GM13977 (cell line): ENCODE data around the gene TP53TG5.

Experiments used
- DNase-seq: peaks from one replicate; pipeline ENCODE4 v3.0.0; 2012; ENCODE audit warnings: low spot score
- in situ Hi-C: fragments of 300-500 bp; cut with MboI; formaldehyde crosslinking; loops from one replicate; pipeline ENCODE4 v1.12.0; 2022; ENCODE audit warnings: low sequenced_read_pairs, low pct_unique_long_range_greater_than_20kb, mixed read lengths, inconsistent platforms; ENCODE audit not compliant: unreplicated experiment
- TF ChIP-seq, protein P1 (sequence below): IDR thresholded peaks from 2 replicates; pipeline ENCODE4 v1.5.1; 2012; ENCODE audit warnings: mild to moderate bottlenecking, control low read depth; ENCODE audit not compliant: insufficient read depth; ENCODE audit errors: extremely low read depth, missing control alignments

The TP53TG5 gene

DNA sequence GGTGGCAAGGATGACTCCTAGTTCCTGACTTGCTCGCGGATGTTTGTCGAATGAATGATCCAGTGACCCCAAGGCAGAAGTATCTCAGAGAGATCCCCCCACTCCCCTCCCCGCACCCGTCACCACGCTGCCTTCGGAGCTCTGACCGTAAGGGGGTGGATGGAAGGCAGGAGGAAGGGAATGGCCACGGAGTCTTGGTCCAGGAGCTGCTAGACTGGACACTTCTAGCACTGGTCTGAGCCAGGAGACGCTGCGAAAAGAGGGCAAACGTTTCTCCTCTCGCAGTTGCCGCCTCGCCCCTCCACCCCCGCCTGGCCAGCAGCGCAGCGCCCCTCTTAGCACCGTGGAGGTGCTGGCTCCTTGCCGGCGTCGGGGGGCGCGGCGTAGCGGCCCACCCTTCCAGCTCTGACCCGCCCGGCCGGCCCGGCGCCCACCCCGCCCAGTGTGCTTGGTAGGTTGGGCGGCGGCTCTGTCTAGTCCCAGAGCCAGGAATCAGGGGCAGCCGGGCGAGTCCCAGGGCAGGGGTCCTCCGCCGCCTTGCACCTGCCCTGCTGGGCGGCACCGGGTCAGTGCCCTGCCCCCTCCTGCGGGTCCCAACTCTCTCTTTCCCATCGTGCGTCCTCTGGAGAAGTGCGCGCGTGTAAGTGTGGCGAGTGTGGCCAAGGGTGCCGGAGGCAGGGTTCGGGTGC, 27.6 kb upstream of the TP53TG5 start:
- in situ Hi-C loops: no loop called here
- TF ChIP-seq, protein P1, sequence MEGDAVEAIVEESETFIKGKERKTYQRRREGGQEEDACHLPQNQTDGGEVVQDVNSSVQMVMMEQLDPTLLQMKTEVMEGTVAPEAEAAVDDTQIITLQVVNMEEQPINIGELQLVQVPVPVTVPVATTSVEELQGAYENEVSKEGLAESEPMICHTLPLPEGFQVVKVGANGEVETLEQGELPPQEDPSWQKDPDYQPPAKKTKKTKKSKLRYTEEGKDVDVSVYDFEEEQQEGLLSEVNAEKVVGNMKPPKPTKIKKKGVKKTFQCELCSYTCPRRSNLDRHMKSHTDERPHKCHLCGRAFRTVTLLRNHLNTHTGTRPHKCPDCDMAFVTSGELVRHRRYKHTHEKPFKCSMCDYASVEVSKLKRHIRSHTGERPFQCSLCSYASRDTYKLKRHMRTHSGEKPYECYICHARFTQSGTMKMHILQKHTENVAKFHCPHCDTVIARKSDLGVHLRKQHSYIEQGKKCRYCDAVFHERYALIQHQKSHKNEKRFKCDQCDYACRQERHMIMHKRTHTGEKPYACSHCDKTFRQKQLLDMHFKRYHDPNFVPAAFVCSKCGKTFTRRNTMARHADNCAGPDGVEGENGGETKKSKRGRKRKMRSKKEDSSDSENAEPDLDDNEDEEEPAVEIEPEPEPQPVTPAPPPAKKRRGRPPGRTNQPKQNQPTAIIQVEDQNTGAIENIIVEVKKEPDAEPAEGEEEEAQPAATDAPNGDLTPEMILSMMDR: no peak
- DNase-seq: peak; percentile 46

DNA sequence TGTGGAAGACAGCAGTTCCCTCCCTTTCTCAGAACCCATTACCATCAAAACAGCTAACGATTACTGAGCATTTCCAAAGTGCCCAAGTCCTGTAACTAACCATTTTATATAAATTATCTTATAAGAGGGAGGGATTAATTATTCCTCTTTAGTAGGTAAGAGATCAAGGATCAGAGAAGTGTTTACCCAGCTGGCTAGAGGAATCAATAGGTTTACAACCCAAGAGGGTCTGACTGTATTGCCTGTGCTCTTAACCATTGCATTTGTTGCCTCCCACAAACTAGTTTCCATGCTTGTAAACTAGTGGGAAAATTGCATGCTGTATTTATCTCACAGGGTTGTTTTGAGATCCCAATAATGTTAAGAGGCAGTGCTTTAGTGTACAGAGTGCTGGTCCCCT, 26.3 kb upstream of the TP53TG5 start:
- in situ Hi-C loops: no loop called here
- TF ChIP-seq, protein P1: no peak

DNA sequence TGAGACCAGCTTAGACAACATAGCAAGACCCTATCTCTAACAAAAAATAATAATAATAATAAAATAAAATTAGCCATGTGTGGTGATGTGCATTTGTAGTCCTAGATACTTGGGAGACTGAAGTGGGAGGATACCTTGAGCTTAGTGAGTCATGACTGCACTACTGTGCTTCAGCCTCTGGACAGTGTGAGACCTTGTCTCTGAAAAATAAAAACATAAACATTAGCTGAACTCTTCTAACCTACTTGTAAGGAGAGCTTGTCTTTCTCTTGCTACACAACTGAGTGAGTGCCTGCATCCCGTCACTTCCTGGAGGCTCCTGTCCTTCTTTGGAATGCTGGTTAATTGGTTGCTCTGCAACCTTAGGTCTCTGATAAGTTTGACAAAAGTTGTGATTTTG, 24.8 kb upstream of the TP53TG5 start:
- in situ Hi-C loops: no loop called here
- DNase-seq: no peak
- TF ChIP-seq, protein P1: no peak

More for the DNA sequence above, 26.3 kb upstream of the TP53TG5 start:
- no peak for DNase-seq

GRCh38 chr20:45400346-45401031, 22.4 kb upstream of the TP53TG5 start:
- DNase-seq: no peak
- TF ChIP-seq, protein P1: no peak
- in situ Hi-C loops: no loop called here

DNA sequence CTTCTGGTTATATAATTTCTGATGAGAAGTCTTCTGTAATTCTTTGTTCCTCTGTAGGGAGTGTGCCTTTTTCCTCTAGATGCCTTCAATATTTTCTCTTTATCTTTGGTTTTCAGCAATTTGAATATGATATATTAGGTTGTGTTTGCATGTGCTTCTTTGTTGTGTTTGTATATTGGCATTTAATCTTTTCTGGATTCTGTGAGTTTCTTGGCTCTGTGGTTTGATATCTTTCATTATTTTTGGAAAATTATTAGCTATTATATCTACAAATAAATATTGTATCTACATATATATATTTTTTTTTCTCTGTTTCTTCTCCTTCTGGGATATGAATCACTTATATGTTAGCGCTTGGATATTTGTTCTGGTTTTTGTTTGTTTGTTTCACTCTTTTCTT, 20.9 kb upstream of the TP53TG5 start:
- DNase-seq: no peak
- in situ Hi-C loops: no loop called here
- TF ChIP-seq, protein P1: no peak

- DNase-seq: no peak
- in situ Hi-C loops: no loop called here
- TF ChIP-seq, protein P1: no peak
Observed at GRCh38 chr20:45395114-45395415, 16.9 kb upstream of the TP53TG5 start.
